Coronary artery (tissue), 2 donors: Measurements from ENCODE around the gene KNDC1.

Experiments
- DNase-seq: peaks from one replicate; pipeline ENCODE4 v3.0.0-alpha.2; 2017; ENCODE audit warnings: low spot score
- H3K27ac ChIP-seq, 2 donors: fragments of 200-600 bp; sonication (generic); one replicate each; pipeline ENCODE4 v1.5.1; 2016 to 2019
- H3K4me3 ChIP-seq: fragments of 200-600 bp; sonication (generic); 2 replicates; pipeline ENCODE4 v1.5.1; 2016; ENCODE audit warnings: mild to moderate bottlenecking, moderate library complexity
- TF ChIP-seq, protein P1 (sequence below): fragments of 200-600 bp; sonication (generic); IDR thresholded peaks from one replicate; pipeline ENCODE4 v1.5.1; 2019; ENCODE audit warnings: antibody characterized with exemption

KNDC1 gene

GRCh38 chr10:133269367-133269766 lies 109.3 kb downstream of the KNDC1 start:
- TF ChIP-seq, protein P1, sequence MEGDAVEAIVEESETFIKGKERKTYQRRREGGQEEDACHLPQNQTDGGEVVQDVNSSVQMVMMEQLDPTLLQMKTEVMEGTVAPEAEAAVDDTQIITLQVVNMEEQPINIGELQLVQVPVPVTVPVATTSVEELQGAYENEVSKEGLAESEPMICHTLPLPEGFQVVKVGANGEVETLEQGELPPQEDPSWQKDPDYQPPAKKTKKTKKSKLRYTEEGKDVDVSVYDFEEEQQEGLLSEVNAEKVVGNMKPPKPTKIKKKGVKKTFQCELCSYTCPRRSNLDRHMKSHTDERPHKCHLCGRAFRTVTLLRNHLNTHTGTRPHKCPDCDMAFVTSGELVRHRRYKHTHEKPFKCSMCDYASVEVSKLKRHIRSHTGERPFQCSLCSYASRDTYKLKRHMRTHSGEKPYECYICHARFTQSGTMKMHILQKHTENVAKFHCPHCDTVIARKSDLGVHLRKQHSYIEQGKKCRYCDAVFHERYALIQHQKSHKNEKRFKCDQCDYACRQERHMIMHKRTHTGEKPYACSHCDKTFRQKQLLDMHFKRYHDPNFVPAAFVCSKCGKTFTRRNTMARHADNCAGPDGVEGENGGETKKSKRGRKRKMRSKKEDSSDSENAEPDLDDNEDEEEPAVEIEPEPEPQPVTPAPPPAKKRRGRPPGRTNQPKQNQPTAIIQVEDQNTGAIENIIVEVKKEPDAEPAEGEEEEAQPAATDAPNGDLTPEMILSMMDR, result no peak
- Histone ChIP-seq H3K4me3 (no peak overlapping the region), H3K27ac (no peak overlapping the region)
- DNase-seq, result no peak

- TF ChIP-seq, protein P1, result no peak
- H3K4me3 ChIP-seq, result no peak overlapping the region
These were observed 110.2 kb downstream of the KNDC1 start for GRCh38 chr10:133270204-133270603.

GRCh38 chr10:133270773-133271297 lies 110.8 kb downstream of the KNDC1 start:
- TF ChIP-seq, protein P1, result no peak

More at GRCh38 chr10:133270204-133270603, 110.2 kb downstream of the KNDC1 start:
- H3K27ac ChIP-seq, result no peak overlapping the region
- DNase-seq, result no peak

GRCh38 chr10:133271521-133272300 lies 111.7 kb downstream of the KNDC1 start:
- TF ChIP-seq, protein P1, result no peak
- DNase-seq, result no peak
- no peak overlapping the region for H3K4me3 ChIP-seq
- no peak overlapping the region for H3K27ac ChIP-seq

More at GRCh38 chr10:133270773-133271297, 110.8 kb downstream of the KNDC1 start:
- Histone ChIP-seq H3K27ac (no peak overlapping the region), H3K4me3 (no peak overlapping the region)
- no peak for DNase-seq

GRCh38 chr10:133272301-133272963 lies 112.4 kb downstream of the KNDC1 start:
- Histone ChIP-seq H3K27ac (no peak overlapping the region), H3K4me3 (no peak overlapping the region)
- TF ChIP-seq, protein P1, result no peak
- DNase-seq, result no peak

DNA sequence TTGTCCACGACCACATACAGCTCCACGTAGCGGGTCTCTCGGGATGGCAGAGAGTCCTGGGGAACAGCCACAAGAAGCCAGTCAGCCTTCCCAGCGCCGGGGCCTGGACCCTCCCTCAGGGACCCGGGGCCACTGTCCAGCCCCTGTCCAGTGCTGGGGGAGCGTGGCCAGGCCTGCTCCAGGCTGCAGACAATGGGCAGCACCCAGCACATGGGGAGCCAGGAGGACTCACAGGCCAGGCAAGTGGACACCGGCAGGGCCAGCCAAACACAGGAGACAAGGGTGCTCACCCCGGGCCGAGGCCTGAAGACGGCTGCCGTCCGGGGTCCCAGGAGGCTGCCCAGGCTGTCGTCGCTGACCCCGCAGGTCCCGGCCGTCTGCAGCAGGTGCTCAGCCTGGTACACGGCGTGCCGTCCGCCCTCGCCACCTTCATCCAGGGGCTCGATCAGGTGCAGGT lies 113.0 kb downstream of the KNDC1 start:
- TF ChIP-seq, protein P1, result no peak

More for the DNA sequence above, 113.0 kb downstream of the KNDC1 start:
- H3K27ac ChIP-seq, result no peak overlapping the region
- H3K4me3 ChIP-seq, result no peak overlapping the region
- DNase-seq, result no peak
